NCI-H146 treated with DMSO at 0.1 percent for 48 hours (cell line): ENCODE results near the gene BCL11B.

Source experiments
- DNase-seq: peaks from one replicate; lab custom pipeline; 2025; ENCODE audit not compliant: unreplicated experiment; lab: John Stamatoyannopoulos, UW

BCL11B gene

DNA sequence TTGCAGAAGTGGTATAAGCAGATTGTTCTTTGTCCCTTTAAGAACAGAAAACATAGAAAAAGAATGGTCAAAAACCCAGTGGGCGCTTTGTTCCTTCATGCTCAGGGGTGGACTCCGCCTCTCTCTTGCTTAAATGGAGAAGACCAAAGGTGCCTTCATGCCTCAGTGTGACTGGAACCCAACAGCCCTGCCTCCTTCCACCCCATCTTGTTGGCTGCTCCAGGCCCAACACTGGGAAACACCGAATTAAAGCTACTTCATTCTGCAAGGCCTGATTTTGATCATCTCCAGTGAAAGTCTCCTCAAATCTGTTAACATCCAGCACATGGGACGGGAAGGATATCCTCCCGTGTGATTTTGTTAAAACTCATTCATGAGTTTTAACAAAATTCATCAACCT is 103.7 kb downstream of the BCL11B start:
- no peak for DNase-seq

DNA sequence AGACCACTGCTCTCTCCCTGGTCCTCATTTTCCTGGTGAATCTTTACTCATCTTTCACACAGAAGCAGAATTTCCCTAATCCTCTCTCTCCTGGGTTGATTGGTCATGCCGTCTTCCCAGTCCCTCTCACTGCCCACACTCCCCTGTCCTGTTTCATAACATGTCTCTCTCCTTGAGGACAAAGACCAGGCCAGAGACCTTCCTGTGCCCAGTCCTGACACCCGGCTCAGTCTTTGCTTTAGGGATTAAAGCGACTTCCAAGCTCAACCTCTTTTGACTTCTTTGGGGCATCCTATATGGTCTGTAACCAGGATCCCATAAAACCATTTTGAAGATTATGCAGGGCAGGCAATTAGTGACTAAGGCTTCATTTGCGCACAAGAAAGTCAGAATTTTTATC is 105.5 kb downstream of the BCL11B start:
- no peak for DNase-seq

DNA sequence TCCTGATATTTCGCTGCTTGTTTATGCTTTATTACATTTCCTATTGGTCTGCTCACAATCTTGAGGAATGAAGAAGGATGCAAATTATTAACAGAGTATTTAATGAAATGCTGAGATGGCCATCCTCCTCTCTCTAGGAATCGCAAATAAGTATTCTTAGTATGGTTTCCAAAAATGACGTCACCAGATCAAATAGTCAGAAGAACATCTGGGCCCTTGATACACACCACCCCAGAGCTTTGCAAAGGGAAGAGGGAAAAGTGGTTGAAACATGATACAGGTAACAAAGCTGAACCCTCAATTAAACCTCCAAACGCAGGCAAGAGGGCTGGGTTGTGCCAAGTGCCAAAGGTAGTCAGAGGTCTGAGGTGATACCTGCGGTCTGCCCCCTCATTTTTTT is 107.3 kb downstream of the BCL11B start:
- DNase-seq, result no peak

DNA sequence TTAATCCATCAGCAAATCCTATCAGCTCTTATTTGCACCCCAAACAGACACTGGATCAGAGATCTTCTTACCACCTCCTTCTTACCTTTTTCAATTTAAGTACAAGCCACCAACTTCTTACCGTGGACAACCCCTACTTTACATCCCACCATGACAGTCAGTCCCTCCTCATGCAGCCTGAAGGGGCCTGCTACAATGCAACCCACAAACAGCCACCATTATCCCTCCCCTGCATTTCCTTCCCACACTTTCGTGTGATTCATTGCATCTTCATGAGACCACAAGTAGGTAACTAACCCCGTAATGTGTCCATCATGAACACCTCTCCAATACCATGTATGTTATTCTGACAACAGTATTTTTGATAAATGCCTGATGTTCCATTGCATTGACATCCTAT is 108.6 kb downstream of the BCL11B start:
- no peak for DNase-seq

DNA sequence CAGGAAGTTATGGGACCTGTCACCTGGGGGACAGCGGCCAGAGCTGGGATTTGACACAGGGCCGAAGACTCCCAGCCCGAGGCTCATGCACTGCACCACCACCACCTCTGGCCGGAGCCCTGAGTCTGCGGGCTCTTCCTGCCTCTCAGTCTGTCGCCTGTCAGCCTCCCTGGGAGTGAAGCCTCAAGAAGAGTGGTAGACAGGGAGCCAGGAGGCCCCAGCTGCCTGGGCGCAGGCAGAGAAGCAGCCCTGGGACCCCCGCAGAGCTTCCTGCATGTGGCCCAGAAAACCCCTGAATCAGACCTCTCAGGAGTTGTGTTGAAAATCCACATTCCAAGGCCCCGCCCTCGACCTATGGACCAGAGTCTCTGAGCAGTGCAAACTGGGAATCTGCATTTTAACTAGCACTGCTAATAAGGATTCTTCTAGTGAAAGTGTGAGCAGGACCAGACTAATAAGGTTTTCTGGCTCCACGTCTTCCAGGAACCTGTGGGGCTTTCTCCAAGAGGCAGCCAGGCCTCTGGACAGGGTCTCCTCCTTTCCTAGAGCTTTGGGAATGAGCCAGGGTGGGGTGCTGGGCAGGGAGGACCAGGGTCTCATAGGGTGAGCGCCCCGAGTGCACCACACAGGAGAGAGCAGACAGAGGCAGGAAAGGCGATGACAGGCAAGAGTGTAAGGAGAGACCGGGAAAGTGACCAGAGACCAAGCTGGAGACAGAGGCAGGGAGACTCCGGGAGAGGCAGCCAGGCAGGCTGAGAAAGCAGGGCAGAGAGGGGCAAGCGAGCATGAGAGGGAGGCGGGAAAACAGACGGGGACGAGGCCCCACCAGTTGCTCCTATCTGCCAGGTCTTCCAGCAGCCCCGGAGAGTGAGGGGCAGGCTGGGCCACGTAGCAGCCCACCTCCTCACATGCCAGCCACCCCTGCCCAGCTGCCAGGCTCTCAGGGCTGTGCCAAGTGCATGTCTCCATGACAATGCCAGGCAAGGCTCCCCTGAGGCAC is 112.4 kb downstream of the BCL11B start:
- DNase-seq, result no peak

DNA sequence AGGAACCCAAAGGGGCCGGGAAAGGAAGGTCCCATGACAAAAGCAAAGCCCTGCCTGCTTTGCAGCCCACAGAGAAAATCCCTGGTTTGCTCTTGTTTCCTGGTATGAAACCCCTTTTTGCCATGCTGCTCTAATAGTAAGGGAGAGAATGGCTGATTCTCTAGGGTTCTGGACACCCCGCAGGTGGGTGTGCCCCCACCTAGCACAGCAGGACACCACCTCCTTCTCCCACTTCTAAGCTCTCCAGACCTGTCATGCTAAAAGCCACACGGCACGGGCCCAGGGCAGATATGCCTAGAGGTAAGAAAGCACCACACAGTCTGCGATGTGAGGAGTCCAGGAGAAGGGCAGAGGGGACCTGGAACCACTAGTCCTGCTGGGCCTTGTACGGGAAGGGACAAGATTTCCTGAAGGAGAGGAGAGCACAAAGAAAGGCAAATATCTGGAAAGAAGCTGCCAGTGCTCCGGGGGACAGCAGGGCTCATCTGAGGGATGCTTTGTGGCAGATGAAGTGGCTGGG is 113.3 kb downstream of the BCL11B start:
- no peak for DNase-seq

DNA sequence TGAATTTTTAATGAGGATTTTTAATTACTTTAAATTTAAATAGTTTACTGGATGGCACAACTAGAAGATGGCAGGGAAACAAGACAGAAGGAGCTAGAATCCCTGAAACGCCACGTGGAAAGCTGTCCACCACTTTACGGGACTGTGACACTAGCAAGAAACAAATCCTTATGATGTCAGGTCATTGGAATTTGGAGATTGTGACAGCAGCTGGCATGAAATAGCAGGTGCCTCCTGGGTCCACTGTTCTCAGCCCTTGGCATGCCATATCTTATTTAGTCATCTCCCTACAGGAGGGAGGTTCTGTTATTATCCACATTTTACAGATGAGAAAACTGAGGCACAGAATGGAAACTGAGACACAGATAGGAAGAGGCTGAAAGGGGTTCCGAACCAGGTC is 113.8 kb downstream of the BCL11B start:
- no peak for DNase-seq

DNA sequence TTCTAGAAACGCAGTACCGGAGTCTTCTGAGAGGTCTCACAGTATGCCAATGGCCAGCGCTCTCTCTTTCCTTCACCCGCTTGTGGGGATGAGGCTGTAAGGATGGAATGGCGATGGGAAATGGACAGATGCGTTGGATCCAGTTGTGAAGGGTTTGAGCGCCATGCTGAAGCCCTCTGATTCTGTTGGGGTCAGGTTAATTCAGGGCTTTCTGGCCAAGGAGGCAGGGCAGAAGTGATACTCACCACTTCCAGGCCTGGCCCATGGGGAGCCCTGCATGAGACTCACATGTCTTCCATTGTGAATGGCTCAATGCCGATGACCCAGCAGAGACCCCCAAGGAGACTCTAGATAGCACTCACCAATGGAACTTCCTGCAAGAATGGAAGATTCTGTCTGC is 114.3 kb downstream of the BCL11B start:
- no peak for DNase-seq

DNA sequence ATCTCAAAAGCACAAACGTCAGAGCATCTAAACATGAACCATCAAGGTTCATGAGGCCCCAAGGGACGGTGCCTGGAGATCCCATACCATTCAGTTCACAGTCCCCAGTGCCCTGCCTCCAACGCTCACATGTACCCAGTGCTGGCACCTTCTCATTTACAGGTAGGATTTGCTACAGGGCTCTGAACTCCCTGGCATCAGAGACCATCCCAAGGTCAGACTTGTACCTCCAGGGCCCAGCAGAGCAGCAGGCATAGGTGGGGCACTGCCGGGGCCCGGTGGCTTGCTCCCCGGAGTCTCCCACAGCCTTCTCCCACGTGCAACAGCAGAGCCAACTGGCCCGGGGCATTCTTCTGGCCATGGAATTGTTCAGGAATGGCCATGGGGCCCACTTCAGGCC is 114.8 kb downstream of the BCL11B start:
- no peak for DNase-seq

DNA sequence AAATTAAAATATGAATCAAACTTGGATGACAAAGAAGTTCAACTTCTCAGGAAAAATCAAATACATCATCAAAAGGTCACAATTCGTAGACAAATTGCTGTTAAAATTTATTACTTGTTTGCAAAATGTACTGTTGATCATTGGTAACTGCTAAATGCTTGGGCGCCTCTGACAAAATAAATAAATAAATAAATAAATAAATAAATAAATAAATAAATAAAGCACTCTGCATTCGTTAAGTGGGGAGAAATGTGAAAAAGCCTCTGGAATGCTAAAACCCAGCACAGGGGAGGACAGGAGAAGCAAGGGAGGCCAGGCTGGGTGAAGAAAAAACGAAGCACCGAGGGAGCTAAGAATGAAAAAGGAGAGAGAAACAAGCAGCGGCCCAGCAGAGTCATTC is 115.2 kb downstream of the BCL11B start:
- no peak for DNase-seq

DNA sequence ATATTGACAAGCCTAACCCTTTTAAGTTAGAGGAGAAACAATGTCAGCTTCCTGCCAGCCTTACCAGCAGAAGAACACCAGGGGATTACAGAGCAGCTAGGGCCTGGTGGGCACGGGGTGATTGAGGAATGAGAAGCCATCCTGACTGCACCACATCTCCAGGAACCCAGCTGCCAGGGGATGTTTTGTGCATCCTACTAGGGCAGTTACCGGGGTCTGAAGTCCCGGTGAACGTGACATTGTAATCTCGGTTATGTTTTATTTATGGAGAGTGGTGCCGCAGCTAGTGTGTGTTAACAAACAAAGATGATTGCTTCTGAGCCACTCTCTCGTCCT is 115.9 kb downstream of the BCL11B start:
- DNase-seq, result no peak

DNA sequence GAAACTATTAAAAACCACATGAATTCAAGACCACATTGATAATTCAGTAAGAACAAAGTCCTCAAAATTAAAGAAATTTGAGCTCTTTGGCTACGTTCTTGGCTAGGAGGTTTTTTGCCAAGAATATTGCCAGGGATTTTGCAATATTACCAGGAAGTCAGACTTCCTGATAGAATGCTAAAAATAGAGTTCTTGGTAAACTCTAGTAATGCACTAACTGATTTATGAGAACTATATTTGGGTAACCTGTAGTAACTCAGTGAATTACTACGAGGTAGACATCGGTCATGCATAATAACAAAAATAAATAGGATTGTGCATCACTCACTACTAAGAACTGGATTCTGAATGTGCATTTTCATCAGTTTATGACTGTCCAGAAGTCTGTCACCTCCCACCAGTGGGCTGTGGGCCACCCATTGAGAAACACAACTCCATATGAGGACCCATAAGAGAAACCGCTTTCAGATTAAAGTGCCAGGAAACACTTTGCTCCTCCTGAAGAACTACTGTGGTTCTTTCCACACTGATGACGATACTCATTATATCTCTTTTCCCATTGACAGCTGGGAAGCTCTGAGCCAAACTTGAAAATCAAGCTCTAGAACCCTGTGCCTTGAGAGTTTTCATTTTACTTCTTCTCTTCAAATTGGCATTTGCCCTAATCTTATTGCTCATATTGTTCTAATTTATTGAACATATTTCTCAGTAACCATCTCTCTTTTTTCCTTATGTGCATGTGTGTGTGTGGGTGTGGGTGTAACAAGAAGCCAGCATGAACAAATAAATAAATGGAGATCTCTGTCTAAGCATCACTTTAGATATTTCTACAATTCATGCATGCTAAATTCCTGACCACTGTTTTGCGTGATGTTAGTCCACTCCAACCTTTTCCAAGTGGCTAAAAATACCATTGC is 116.6 kb downstream of the BCL11B start:
- no peak for DNase-seq

DNA sequence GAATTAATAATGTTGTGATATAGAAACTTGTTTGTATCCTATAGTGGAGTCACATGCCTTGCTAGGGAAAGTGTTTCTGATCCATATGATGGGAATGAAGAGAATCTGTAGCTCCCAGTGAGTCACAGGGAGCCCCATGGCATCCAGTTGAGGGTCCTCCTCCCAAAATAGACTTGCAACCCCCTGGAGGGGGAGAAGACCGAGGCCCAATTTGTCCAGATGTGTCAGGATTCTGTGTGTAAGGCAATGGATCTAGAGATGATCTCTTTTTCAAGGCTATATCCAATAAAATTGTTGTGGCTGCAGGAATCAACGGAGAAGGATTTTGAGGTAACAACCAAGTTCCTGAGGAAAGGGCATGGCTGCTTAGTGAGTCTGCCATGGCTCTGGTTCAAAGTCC is 121.8 kb downstream of the BCL11B start:
- DNase-seq, result no peak

DNA sequence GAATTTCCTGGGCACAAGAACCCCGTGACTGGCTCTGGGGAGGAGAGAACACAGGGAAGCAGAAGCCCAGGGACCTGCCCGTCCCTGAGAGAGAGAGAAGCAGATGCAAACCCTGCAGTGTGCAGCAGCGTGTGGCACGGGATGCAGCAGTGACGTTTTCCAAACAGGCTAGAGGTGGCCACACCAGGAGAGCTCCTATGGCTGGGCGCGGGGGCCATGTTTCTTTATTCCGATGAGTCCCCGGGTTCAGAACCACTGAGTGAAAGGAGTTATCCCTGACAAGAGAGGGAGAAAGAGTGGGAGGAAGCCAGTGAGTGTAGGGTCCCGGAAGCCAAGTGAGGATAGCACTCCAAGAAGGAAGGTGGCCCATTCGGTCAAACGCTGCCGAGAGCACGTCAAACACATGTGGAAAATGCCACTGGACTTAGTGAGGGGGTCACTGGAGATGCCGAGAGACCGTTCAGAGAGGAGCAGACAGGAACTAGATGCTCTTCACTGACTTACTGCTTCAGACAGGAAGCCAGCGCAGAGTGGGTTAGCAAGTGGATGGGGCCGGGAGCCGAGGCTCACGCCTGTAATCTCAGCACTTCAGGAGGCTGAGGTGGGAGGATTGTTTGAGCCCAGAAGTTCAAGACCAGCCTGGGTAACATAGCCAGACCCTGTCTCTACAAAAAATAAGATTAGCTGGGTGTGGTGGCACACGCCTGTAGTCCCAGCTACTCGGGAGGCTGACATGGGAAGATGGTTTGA is 123.0 kb downstream of the BCL11B start:
- DNase-seq, result no peak

DNA sequence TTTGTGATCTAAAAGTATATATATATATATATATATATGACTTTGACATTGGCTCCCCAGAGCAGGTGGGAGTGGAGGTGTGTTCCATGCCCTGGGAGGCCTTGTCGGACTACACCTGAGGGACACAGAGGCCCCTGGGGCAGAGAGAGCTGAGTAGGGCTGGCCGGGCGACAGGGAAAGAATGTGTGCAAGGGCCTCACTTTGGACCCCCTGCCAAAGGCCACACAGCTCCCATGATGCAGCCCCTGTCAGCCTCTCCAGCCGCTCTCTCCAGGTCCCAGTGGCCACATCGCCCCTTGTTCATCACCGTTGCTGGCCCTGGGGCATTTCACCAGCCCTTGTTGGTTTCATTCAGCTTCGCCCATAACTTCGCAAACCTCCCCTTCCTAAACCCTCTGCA is 123.9 kb downstream of the BCL11B start:
- DNase-seq, result no peak

DNA sequence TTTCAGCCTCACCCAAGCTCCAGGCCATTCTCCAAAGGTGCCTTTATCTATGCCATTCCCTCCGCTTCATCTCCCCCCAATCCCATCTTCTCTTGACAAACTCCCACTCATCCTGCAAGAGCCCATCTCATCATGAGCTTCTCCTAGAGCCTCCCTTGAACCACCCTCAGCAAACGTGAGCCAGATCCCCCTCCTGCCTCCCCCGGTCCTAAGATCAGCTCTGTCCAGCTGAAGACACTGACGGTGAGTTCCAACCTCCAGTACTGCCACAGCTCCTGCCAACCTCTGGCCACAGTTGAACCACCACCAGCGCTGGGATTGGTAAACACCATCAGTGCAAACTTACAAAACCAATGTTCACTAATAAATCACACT is 124.6 kb downstream of the BCL11B start:
- no peak for DNase-seq

DNA sequence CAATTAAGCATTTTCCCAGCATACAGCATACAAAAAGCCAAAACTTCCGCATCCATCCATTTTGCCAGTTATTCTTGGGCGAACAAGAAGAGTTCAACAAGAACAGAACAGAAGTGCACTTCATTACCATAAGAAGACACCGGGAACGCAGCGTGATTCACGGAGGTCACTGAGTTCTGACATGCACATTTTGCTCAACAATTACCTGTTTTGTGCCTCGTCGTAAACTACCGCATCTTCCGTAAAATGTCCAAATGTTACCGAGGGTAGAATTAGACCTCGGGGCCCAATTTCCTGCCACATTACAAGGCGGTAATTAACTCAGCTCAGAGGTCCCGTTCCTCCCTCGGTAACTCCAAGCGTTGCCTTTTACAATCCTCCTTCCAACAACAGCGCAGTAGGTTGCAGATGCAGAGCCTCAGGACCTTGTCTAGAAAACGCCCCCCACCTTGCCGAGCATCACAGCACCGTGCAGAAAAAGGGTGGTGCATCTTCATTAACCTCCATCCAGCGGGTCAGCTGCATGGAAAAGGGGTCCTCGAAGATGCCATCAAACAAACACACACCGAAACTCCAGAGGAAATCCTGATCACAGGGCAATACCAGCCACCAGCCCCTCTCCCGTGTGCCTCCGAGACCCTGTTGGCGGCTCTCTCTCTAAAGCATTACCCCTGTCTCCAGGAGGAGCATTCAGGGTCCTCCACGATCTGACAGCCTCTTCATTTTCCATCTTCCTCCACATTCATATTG is 125.2 kb downstream of the BCL11B start:
- no peak for DNase-seq

DNA sequence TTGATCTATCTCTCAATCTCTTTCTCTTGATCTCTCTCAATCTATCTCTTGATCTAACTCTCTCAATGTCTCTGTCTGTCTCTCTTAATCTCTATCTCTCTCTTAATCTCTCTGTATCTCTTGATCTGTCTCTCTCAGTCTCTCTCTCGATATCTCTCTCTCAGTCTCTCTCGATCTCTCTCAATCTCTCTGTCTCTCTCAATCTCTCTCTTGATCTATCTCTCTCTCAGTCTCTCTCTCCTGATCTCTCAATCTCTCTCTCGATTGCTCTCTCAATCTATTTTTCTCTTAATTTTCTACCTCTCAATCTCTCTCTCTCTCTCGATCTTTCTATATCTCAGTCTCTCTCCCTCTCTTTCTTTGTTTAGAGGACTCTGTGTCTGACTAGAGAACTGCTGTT is 126.7 kb downstream of the BCL11B start:
- DNase-seq, result no peak

DNA sequence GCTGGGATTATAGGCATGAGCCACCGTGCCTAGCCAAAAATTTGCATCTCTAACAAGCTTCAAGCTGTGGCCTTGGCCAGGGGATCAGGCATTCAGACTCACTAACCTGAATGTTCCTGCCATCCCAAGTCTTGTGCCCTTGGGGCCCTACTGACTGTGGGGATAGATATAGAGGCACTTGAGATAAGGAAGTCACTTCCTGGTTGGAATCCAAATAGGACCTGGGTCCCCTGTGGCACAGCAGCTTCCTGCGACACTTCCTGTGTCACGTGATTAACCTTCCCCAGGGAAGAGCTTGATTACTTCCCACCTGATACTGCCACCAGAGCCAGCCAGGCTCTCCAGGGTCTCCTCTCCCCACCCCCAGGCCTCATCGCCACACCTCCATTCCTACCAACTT is 128.2 kb downstream of the BCL11B start:
- DNase-seq, result no peak

DNA sequence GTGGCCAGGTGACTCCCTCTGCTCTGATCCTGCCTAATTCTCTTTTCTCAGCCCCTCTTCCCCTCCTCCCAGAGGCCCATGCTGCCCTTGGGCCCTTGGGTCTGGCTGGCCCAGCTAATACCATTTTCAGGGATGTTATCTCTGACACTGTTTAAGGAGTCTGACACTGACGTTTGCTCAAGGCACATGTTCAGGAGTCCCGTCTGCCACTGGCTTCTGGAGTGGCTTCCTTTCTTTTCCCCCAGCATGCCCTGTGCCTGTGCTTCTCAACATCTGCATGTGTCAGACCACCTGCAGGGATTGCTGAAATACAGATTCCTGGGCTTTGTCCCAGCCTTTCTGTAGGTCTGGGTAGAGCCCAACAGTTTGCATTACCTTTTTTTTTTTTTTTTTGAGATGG is 128.9 kb downstream of the BCL11B start:
- DNase-seq, result no peak
